ENCODE data around the gene SKI.

GRCh38 chr1:2266301-2266975 lies 38.3 kb downstream of the SKI start:
- TF ChIP-seq CTCF (IDR thresholded peaks at IDR 0.05 in 2 of 3, conservative IDR thresholded peaks at IDR 0.05 in 1 of 3; ENCODE audit: control insufficient read depth in 2 of 3, extremely low read depth in 1 of 3, insufficient read depth in 1 of 3, low read depth in 3 of 3, low read length in 3 of 3) (no peak), NFYB (IDR thresholded peaks at IDR 0.05; ENCODE audit: insufficient read depth, low read depth, low read length) (no peak), RFX5 (IDR thresholded peaks at IDR 0.05; ENCODE audit: low read depth, low read length) (no peak), CREM (IDR thresholded peaks at IDR 0.05; ENCODE audit: low read depth) (no peak), E2F4 (IDR thresholded peaks at IDR 0.05; ENCODE audit: low read depth, low read length) (no peak), TCF12 (IDR thresholded peaks at IDR 0.05; ENCODE audit: low read depth, low read length) (no peak), TAF1 (IDR thresholded peaks at IDR 0.05; ENCODE audit: borderline replicate concordance, low read depth, low read length) (no peak), SMC3 (IDR thresholded peaks at IDR 0.05; ENCODE audit: borderline replicate concordance, low read length) (no peak)
